HL-60 (cell line): Measurements from ENCODE around the gene ASCC2.

Source experiments
- DNase-seq, 2 experiments: peaks; one replicate each; pipeline ENCODE4 v3.0.0-alpha.2; 2010 to 2020; ENCODE audit warnings: low read depth in 1 of 2, low spot score in 1 of 2
- H3K27ac ChIP-seq: fragments of 250-450 bp; sonication (Bioruptor Pico); replicated peaks from 2 replicates; pipeline ENCODE4 v1.5.1; 2020; ENCODE audit warnings: mild to moderate bottlenecking, moderate library complexity
- H3K27me3 ChIP-seq: fragments of 250-450 bp; sonication (Bioruptor Pico); 2 replicates; pipeline ENCODE4 v1.5.1; 2021; ENCODE audit warnings: mild to moderate bottlenecking, moderate library complexity; ENCODE audit not compliant: insufficient read depth, poor library complexity, severe bottlenecking
- H3K4me3 ChIP-seq: replicated peaks from 2 replicates; pipeline ENCODE4 v1.5.1; 2011; ENCODE audit warnings: mild to moderate bottlenecking, control low read depth, low read length; ENCODE audit not compliant: insufficient read depth
- GABPA ChIP-seq: IDR thresholded peaks from 2 replicates; pipeline ENCODE4 v1.6.1; 2012; ENCODE audit warnings: low read depth
- POLR2AphosphoS5 ChIP-seq: IDR thresholded peaks from 2 replicates; pipeline ENCODE4 v1.6.1; 2012; ENCODE audit warnings: low read depth
- SPI1 ChIP-seq: IDR thresholded peaks from 2 replicates; pipeline ENCODE4 v1.6.1; 2012; ENCODE audit warnings: low read depth, mild to moderate bottlenecking, borderline replicate concordance
- TF ChIP-seq, protein P1 (sequence below): IDR thresholded peaks from 2 replicates; pipeline ENCODE4 v1.6.1; 2012; ENCODE audit warnings: low read depth; ENCODE audit not compliant: insufficient replicate concordance
- TF ChIP-seq, protein P2 (sequence below): IDR thresholded peaks from one replicate; pipeline ENCODE4 v1.5.1; 2011; ENCODE audit warnings: low read length, control low read depth, inconsistent platforms; ENCODE audit not compliant: insufficient read depth

Gene ASCC2

DNA sequence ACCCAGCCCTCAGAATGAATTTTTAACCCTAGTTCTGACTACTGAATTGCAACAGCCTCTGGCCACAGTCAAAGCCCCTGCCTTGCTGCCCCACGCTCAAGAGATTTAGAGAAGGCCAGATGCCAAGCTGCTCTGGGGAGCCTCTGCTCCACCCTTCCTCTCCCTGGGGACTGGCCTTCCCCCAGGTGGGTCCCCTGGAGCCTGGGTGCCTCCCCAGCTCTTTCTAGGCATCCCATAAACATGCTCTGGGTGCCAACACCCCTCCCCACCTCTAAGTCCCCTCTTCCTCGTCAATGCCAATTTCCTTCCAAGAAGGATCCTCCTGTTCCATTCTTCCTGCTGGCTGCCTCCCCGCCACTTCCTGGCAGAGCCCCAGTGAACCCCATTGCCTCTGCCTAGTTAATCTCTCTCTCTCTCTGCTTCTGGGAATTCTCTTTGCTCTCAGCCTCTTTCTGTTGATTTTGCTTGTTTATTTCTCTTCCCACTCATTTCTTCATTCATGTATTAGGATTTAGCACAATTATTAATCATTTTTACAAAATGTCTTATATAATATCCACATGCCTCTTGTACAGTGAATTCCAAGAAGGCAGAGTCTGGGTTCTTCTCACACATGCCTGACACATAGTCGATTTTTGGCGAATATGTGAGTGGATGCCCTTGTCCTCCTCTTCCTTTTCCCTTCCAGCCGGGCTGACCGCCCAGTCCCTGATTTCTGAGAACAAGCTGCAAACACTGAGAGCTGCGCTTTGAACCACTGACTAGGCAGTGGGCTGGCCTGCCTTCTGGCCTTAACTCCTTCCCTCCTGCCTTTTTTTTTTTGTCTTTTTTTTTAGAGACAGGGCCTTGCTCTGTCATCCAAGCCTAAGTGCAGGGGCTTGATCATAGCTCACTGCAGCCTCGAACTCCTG, 53.4 kb downstream of the ASCC2 start:
- Histone ChIP-seq H3K4me3 (no peak overlapping the region), H3K27me3 (no peaks in the 10 kb centered on the region), H3K27ac (no peak overlapping the region)
- DNase-seq, result no peak
- TF ChIP-seq, protein P1, sequence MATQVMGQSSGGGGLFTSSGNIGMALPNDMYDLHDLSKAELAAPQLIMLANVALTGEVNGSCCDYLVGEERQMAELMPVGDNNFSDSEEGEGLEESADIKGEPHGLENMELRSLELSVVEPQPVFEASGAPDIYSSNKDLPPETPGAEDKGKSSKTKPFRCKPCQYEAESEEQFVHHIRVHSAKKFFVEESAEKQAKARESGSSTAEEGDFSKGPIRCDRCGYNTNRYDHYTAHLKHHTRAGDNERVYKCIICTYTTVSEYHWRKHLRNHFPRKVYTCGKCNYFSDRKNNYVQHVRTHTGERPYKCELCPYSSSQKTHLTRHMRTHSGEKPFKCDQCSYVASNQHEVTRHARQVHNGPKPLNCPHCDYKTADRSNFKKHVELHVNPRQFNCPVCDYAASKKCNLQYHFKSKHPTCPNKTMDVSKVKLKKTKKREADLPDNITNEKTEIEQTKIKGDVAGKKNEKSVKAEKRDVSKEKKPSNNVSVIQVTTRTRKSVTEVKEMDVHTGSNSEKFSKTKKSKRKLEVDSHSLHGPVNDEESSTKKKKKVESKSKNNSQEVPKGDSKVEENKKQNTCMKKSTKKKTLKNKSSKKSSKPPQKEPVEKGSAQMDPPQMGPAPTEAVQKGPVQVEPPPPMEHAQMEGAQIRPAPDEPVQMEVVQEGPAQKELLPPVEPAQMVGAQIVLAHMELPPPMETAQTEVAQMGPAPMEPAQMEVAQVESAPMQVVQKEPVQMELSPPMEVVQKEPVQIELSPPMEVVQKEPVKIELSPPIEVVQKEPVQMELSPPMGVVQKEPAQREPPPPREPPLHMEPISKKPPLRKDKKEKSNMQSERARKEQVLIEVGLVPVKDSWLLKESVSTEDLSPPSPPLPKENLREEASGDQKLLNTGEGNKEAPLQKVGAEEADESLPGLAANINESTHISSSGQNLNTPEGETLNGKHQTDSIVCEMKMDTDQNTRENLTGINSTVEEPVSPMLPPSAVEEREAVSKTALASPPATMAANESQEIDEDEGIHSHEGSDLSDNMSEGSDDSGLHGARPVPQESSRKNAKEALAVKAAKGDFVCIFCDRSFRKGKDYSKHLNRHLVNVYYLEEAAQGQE, result no peak
- TF ChIP-seq SPI1 (no peak), GABPA (no peak)
- TF ChIP-seq, protein P2, sequence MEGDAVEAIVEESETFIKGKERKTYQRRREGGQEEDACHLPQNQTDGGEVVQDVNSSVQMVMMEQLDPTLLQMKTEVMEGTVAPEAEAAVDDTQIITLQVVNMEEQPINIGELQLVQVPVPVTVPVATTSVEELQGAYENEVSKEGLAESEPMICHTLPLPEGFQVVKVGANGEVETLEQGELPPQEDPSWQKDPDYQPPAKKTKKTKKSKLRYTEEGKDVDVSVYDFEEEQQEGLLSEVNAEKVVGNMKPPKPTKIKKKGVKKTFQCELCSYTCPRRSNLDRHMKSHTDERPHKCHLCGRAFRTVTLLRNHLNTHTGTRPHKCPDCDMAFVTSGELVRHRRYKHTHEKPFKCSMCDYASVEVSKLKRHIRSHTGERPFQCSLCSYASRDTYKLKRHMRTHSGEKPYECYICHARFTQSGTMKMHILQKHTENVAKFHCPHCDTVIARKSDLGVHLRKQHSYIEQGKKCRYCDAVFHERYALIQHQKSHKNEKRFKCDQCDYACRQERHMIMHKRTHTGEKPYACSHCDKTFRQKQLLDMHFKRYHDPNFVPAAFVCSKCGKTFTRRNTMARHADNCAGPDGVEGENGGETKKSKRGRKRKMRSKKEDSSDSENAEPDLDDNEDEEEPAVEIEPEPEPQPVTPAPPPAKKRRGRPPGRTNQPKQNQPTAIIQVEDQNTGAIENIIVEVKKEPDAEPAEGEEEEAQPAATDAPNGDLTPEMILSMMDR, result no peak

DNA sequence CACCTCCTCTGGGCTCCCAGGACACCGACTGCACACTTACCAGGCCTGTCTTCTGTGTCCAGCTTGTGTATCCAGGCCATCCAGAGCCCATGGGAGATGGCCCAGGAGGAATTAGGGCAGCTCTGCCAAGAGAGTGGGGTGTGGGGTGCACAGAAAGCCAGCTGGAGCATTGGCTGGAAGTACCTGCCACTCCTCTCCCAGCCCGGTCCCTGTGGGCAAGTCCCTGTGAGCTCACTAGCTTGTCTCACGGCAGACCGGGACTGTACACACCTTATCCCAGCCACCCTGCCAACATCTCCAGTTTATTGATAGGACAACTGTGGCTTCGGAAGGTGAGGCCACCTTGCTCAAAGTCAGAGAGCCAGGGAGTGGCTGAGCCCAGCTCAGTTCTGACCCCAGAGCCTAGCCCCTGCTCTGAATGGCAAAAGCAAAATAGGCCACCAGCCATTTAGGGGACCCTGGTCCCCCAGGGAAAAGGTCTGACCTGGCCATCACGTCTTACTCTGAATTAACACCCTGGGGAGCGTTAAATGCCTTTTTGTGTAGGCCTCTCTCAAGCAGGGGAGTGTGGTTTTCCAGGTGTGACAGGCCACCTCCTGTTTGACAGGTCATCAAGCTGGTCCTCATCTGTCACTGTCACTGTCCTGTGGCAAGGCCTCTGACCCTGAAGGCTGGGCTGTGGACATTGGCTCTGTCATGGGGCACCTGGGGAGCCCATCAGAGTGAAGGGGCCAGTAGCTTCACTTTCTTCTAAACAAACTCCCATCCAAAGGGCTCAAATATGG, 55.8 kb downstream of the ASCC2 start:
- no peak overlapping the region for H3K27ac ChIP-seq
- no peak overlapping the region for H3K4me3 ChIP-seq
- DNase-seq, result no peak
- H3K27me3 ChIP-seq, result no peaks in the 10 kb centered on the region
- TF ChIP-seq, protein P1, result no peak
- TF ChIP-seq, protein P2, result no peak
- no peak for TF ChIP-seq GABPA
- no peak for TF ChIP-seq POLR2AphosphoS5
- TF ChIP-seq SPI1, result no peak

DNA sequence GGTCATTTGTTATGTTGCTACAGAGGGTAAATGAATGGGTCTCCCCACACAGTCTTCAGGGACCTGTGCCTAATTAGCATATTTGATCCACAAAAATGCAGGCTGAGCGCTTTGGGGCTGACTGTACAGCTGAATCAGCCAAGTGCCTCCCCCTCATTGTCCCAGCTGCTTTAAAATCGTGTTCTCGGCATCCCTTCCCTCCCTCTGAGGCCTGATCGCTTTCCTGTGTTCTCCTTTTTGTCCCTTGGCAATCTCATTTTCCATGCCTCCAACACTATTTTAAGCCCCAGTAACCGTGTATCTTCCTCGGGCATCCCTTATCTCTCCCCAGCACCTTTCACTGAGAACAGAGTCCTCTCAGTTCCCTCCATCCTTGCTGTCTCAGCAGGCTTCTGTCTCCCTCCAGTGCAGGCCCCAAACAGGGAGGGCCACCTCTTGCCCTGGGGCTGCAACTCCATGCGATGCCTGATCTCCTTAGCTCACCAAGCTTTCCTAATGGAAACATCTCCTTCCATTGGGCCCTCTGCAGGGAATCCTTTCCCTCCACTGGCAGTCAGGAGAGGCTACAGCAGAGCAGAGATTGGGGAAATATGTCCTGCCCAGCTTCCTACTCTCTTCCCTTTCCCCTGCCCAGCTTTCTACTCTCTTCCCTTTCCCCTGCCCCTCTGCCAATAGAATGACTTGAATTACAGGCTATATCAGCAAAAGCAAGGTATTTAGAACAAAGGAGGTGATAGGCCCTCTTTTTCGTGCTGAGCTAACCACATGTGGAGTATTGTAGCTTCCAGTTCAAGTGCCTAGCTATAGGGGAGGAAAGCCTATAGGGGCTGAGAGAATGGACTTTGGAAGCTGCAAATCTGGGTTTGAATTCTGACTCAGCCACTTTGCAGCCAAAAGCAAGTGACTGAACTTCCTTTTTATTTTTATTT, 57.1 kb downstream of the ASCC2 start:
- no peak overlapping the region for H3K27ac ChIP-seq
- TF ChIP-seq, protein P2, result no peak
- TF ChIP-seq POLR2AphosphoS5, result no peak
- TF ChIP-seq GABPA, result no peak
- TF ChIP-seq, protein P1, result no peak
- no peak for TF ChIP-seq SPI1
- H3K27me3 ChIP-seq, result no peaks in the 10 kb centered on the region
- no peak overlapping the region for H3K4me3 ChIP-seq
- no peak for DNase-seq
